ENCODE measurements around the gene MYO15B. TPM values are rescaled to one million over a fixed set of nuclear protein-coding genes. Genes with fewer than 3 reads are reported as not detected.
A peak's percentile ranks its signal among the peaks of the same experiment; 100 is the strongest.

Gene MYO15B
- total RNA-seq, 2 experiments from 2014 or later, result 17.8 to 18.9 TPM

- no peaks in the 10 kb centered on the region for H3K27me3 Mint-ChIP-seq
- no peaks in the 10 kb centered on the region for H3K9me3 Mint-ChIP-seq
- H3K36me3 Mint-ChIP-seq, result no peaks in the 10 kb centered on the region
- no peak for DNase-seq
- no peak overlapping the region for H3K27ac Mint-ChIP-seq
- no peak overlapping the region for H3K4me3 Mint-ChIP-seq
- no peaks in the 10 kb centered on the region for H3K4me1 Mint-ChIP-seq
Observed at GRCh38 chr17:75639327-75639726, 51.7 kb downstream of the MYO15B start.

GRCh38 chr17:75639771-75640555 is 52.4 kb downstream of the MYO15B start:
- H3K27ac Mint-ChIP-seq, result no peak overlapping the region
- no peaks in the 10 kb centered on the region for H3K36me3 Mint-ChIP-seq
- no peak overlapping the region for H3K4me3 Mint-ChIP-seq
- no peaks in the 10 kb centered on the region for H3K4me1 Mint-ChIP-seq
- H3K9me3 Mint-ChIP-seq, result no peaks in the 10 kb centered on the region
- DNase-seq, result no peak
- no peaks in the 10 kb centered on the region for H3K27me3 Mint-ChIP-seq

GRCh38 chr17:75640556-75641119 is 53.0 kb downstream of the MYO15B start:
- Mint-ChIP-seq H3K27me3 (no peaks in the 10 kb centered on the region), H3K4me1 (no peaks in the 10 kb centered on the region), H3K36me3 (no peaks in the 10 kb centered on the region), H3K9me3 (no peaks in the 10 kb centered on the region), H3K27ac (no peak overlapping the region), H3K4me3 (no peak overlapping the region)
- DNase-seq, result no peak

- Mint-ChIP-seq H3K27me3 (no peaks in the 10 kb centered on the region), H3K9me3 (no peaks in the 10 kb centered on the region), H3K4me1 (peaks cover 5% of the 10 kb centered on the region), H3K4me3 (no peak overlapping the region), H3K27ac (no peak overlapping the region), H3K36me3 (no peaks in the 10 kb centered on the region)
- no peak for DNase-seq
Observed at GRCh38 chr17:75641343-75641742, 53.7 kb downstream of the MYO15B start.

- no peak for DNase-seq
- no peaks in the 10 kb centered on the region for H3K36me3 Mint-ChIP-seq
- H3K4me3 Mint-ChIP-seq, result no peak overlapping the region
- H3K27me3 Mint-ChIP-seq, result no peaks in the 10 kb centered on the region
- no peaks in the 10 kb centered on the region for H3K9me3 Mint-ChIP-seq
- H3K4me1 Mint-ChIP-seq, result peaks cover 5% of the 10 kb centered on the region
- no peak overlapping the region for H3K27ac Mint-ChIP-seq
Observed at GRCh38 chr17:75642182-75642783, 54.7 kb downstream of the MYO15B start.

GRCh38 chr17:75642784-75643642 is 55.4 kb downstream of the MYO15B start:
- no peaks in the 10 kb centered on the region for H3K36me3 Mint-ChIP-seq
- no peak for DNase-seq
- H3K4me3 Mint-ChIP-seq, result no peak overlapping the region
- no peaks in the 10 kb centered on the region for H3K27me3 Mint-ChIP-seq
- no peaks in the 10 kb centered on the region for H3K9me3 Mint-ChIP-seq
- peaks cover 5% of the 10 kb centered on the region for H3K4me1 Mint-ChIP-seq
- no peak overlapping the region for H3K27ac Mint-ChIP-seq

GRCh38 chr17:75643643-75644017 is 56.0 kb downstream of the MYO15B start:
- Mint-ChIP-seq H3K27ac (no peak overlapping the region), H3K27me3 (no peaks in the 10 kb centered on the region), H3K4me1 (peaks cover 5% of the 10 kb centered on the region)

GRCh38 chr17:75645501-75645888 is 57.9 kb downstream of the MYO15B start:
- H3K9me3 Mint-ChIP-seq, result no peaks in the 10 kb centered on the region
- H3K4me1 Mint-ChIP-seq, result peaks cover 5% of the 10 kb centered on the region

More at GRCh38 chr17:75643643-75644017, 56.0 kb downstream of the MYO15B start:
- Mint-ChIP-seq H3K36me3 (no peaks in the 10 kb centered on the region), H3K4me3 (no peak overlapping the region), H3K9me3 (no peaks in the 10 kb centered on the region)
- DNase-seq, result no peak

GRCh38 chr17:75645889-75646637 is 58.5 kb downstream of the MYO15B start:
- peaks cover 5% of the 10 kb centered on the region for H3K4me1 Mint-ChIP-seq
- DNase-seq, result peak; percentile 20
- H3K27me3 Mint-ChIP-seq, result no peaks in the 10 kb centered on the region
- H3K36me3 Mint-ChIP-seq, result peaks cover 4% of the 10 kb centered on the region
- H3K4me3 Mint-ChIP-seq, result no peak overlapping the region
- H3K27ac Mint-ChIP-seq, result peak overlapping the region; percentile 66
- H3K9me3 Mint-ChIP-seq, result no peaks in the 10 kb centered on the region

More at GRCh38 chr17:75645501-75645888, 57.9 kb downstream of the MYO15B start:
- no peak for DNase-seq
- H3K27me3 Mint-ChIP-seq, result no peaks in the 10 kb centered on the region
- no peak overlapping the region for H3K27ac Mint-ChIP-seq
- peaks cover 3% of the 10 kb centered on the region for H3K36me3 Mint-ChIP-seq
- H3K4me3 Mint-ChIP-seq, result no peak overlapping the region

GRCh38 chr17:75646638-75646992 is 59.0 kb downstream of the MYO15B start:
- no peak overlapping the region for H3K27ac Mint-ChIP-seq
- no peaks in the 10 kb centered on the region for H3K9me3 Mint-ChIP-seq
- peaks cover 5% of the 10 kb centered on the region for H3K4me1 Mint-ChIP-seq
- DNase-seq, result no peak
- no peak overlapping the region for H3K4me3 Mint-ChIP-seq
- no peaks in the 10 kb centered on the region for H3K27me3 Mint-ChIP-seq
- peaks cover 4% of the 10 kb centered on the region for H3K36me3 Mint-ChIP-seq

GRCh38 chr17:75647061-75647460 is 59.5 kb downstream of the MYO15B start:
- H3K27ac Mint-ChIP-seq, result no peak overlapping the region

GRCh38 chr17:75647921-75648320 is 60.3 kb downstream of the MYO15B start:
- no peak overlapping the region for H3K27ac Mint-ChIP-seq

More at GRCh38 chr17:75647061-75647460, 59.5 kb downstream of the MYO15B start:
- H3K36me3 Mint-ChIP-seq, result peaks cover 4% of the 10 kb centered on the region
- no peak for DNase-seq
- H3K4me3 Mint-ChIP-seq, result no peak overlapping the region
- peaks cover 5% of the 10 kb centered on the region for H3K4me1 Mint-ChIP-seq
- H3K9me3 Mint-ChIP-seq, result no peaks in the 10 kb centered on the region
- no peaks in the 10 kb centered on the region for H3K27me3 Mint-ChIP-seq

GRCh38 chr17:75649687-75650086 is 62.1 kb downstream of the MYO15B start:
- peaks cover 12% of the 10 kb centered on the region for H3K4me1 Mint-ChIP-seq
- peaks cover 4% of the 10 kb centered on the region for H3K36me3 Mint-ChIP-seq
- H3K27ac Mint-ChIP-seq, result no peak overlapping the region
- H3K4me3 Mint-ChIP-seq, result no peak overlapping the region
- DNase-seq, result no peak
- H3K9me3 Mint-ChIP-seq, result no peaks in the 10 kb centered on the region
- H3K27me3 Mint-ChIP-seq, result no peaks in the 10 kb centered on the region

More at GRCh38 chr17:75647921-75648320, 60.3 kb downstream of the MYO15B start:
- no peak overlapping the region for H3K4me3 Mint-ChIP-seq
- no peaks in the 10 kb centered on the region for H3K27me3 Mint-ChIP-seq
- no peak for DNase-seq
- H3K9me3 Mint-ChIP-seq, result no peaks in the 10 kb centered on the region
- peaks cover 4% of the 10 kb centered on the region for H3K36me3 Mint-ChIP-seq
- H3K4me1 Mint-ChIP-seq, result peaks cover 8% of the 10 kb centered on the region

- Mint-ChIP-seq H3K9me3 (no peaks in the 10 kb centered on the region), H3K4me3 (no peak overlapping the region), H3K36me3 (peaks cover 4% of the 10 kb centered on the region), H3K27me3 (no peaks in the 10 kb centered on the region), H3K27ac (no peak overlapping the region), H3K4me1 (peaks cover 11% of the 10 kb centered on the region)
- no peak for DNase-seq
Observed at GRCh38 chr17:75650874-75651273, 63.3 kb downstream of the MYO15B start.
